ENCODE data around the gene SEC14L5.

DNA sequence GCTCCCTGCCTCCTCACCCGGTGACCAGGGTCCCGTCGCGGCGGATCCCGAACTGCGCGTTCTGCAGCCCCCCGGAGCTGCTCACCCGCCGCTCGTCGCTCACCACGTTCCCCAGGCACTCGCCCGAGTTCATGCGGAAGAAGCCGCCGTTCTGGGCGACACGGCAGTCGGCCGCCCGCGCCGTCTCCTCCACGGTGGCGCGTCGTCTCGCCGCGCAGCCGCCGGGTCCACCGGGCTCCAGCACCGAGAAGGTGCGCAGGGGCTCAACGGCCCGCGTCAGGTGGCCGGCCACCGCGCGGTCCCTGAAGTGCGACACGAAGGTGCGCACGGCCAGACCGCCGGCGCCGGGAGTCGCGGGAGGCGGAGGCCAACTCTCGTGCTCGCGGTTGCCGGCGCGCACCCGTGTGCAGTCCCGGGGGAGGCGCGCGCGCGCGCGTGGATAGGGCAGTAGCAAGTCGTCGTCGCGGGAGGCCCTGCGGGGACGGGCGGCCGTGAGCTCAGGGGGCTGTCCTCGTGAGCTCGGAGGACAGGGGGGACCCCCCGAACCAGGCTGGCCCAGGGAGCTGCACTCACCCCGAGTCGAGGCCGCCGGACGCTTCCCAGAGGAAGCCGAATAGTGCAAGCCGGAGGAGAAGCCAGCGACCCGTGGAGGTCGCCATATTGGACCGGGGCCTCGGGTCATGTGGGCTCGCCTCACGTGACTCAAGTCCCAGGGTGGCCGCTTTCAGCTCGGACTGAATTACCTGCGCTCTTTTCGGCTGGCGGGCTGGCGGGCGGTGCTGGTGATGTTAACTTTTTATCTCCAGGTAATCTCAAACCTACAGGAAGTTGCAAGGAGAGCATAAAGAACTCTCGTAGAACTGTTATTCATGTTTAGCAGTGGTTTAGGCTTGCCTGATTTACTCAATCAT, 75.4 kb downstream of the SEC14L5 start, which contains the start of gene NAGPA:
- TF ChIP-seq, protein P1, sequence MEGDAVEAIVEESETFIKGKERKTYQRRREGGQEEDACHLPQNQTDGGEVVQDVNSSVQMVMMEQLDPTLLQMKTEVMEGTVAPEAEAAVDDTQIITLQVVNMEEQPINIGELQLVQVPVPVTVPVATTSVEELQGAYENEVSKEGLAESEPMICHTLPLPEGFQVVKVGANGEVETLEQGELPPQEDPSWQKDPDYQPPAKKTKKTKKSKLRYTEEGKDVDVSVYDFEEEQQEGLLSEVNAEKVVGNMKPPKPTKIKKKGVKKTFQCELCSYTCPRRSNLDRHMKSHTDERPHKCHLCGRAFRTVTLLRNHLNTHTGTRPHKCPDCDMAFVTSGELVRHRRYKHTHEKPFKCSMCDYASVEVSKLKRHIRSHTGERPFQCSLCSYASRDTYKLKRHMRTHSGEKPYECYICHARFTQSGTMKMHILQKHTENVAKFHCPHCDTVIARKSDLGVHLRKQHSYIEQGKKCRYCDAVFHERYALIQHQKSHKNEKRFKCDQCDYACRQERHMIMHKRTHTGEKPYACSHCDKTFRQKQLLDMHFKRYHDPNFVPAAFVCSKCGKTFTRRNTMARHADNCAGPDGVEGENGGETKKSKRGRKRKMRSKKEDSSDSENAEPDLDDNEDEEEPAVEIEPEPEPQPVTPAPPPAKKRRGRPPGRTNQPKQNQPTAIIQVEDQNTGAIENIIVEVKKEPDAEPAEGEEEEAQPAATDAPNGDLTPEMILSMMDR (conservative IDR thresholded peaks at IDR 0.05; ENCODE audit: low read depth in 2 of 2): no peak
- TF ChIP-seq EZH2phosphoT487 (IDR thresholded peaks at IDR 0.05; ENCODE audit: unreplicated experiment) (no peak), NANOG (IDR thresholded peaks at IDR 0.05; ENCODE audit: borderline replicate concordance) (no peak), CREB1 (CRISPR knock-in tag; IDR thresholded peaks at IDR 0.05; ENCODE audit: low read depth) (peak; percentile 12; the same call in 1 of the 2 replicates), EZH2 (IDR thresholded peaks at IDR 0.05; ENCODE audit: low read depth, unreplicated experiment) (no peak), POLR2AphosphoS5 (IDR thresholded peaks at IDR 0.05; ENCODE audit: low read depth) (peak; percentile 47; the same call in 1 of the 2 replicates)
- TF ChIP-seq, protein P2, sequence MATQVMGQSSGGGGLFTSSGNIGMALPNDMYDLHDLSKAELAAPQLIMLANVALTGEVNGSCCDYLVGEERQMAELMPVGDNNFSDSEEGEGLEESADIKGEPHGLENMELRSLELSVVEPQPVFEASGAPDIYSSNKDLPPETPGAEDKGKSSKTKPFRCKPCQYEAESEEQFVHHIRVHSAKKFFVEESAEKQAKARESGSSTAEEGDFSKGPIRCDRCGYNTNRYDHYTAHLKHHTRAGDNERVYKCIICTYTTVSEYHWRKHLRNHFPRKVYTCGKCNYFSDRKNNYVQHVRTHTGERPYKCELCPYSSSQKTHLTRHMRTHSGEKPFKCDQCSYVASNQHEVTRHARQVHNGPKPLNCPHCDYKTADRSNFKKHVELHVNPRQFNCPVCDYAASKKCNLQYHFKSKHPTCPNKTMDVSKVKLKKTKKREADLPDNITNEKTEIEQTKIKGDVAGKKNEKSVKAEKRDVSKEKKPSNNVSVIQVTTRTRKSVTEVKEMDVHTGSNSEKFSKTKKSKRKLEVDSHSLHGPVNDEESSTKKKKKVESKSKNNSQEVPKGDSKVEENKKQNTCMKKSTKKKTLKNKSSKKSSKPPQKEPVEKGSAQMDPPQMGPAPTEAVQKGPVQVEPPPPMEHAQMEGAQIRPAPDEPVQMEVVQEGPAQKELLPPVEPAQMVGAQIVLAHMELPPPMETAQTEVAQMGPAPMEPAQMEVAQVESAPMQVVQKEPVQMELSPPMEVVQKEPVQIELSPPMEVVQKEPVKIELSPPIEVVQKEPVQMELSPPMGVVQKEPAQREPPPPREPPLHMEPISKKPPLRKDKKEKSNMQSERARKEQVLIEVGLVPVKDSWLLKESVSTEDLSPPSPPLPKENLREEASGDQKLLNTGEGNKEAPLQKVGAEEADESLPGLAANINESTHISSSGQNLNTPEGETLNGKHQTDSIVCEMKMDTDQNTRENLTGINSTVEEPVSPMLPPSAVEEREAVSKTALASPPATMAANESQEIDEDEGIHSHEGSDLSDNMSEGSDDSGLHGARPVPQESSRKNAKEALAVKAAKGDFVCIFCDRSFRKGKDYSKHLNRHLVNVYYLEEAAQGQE (IDR thresholded peaks at IDR 0.05; ENCODE audit: unreplicated experiment): no peak
